Measurements from ENCODE around the gene DMTF1.
A peak's percentile ranks its signal among the peaks of the same experiment; 100 is the strongest.

DMTF1 gene

DNA sequence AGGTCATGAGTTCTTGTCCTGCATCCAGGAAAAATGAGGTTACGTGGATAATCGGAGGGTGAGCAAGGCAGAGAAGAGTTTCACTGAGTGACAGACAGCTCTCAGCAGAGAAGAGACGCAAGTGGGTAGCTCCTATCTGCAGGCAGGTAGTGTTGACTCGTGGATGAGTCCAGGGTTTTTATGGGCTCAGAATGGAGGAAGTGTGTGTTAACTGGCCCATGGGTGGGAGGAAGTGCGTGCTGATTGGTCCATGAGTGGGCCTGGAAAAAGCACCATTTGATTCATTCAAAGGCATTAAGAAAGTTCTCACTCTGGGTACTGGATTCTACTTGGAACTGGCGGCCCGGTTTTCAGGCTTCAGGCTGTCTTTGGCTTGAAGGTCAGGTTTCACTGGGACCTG lies 4.8 kb upstream of the DMTF1 start:
- Histone ChIP-seq H3K9me3 (ENCODE audit: low read length) (no peaks in the 10 kb centered on the region), H3K4me3 (ENCODE audit: low read depth in 1 of 2, low read length in 2 of 2) (no peak overlapping the region), H3K4me1 (ENCODE audit: insufficient read depth, low read length) (peaks cover 7% of the 10 kb centered on the region), H3K27me3 (ENCODE audit: control insufficient read depth in 1 of 2, insufficient read depth in 2 of 2, low read length in 2 of 2) (no peaks in the 10 kb centered on the region), H3K27ac (ENCODE audit: low read depth, low read length) (no peak overlapping the region), H3K9ac (ENCODE audit: low read length) (no peak overlapping the region), H3K36me3 (ENCODE audit: insufficient read depth, low read length) (no peaks in the 10 kb centered on the region)

- no peak overlapping the region for H3K27ac ChIP-seq (ENCODE audit: low read depth, low read length)
- H3K4me3 ChIP-seq (ENCODE audit: low read depth in 1 of 2, low read length in 2 of 2): no peak overlapping the region
Measured at GRCh38 chr7:87148332-87148955, 3.8 kb upstream of the DMTF1 start.

DNA sequence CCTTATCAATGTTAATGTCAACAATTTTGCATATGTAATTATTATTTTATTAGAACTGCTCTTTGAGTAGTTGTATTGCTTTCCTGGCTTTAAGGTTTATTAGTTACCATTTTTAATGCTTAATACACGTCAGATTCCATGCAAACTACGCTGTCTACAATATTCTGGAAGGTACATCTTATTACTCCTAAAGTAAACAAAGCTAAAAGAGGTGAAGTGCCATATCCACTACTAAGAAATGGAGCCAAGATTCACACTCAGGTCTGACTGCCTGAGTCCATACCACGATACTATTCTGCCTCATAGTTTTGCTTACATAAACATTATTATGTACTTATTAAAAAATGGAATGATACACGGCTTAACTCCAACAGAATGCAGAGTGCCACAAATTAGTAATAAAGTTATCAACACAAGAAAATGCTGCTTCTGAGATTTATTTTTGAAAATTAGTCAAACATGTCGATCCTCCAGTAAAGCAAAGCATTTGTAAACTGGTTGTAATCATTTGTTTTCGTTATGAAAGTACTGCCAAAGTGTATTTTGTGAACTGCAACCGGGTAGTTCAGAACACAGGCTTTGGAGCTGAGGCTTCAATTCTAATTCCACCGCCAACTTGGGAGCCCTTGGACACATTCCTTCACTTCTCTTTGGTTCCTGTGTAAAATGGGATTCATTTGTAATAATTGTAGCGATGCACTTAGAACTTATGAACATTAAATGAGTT lies 1.1 kb upstream of the DMTF1 start:
- no peaks in the 10 kb centered on the region for H3K36me3 ChIP-seq (ENCODE audit: insufficient read depth, low read length)
- peak overlapping the region; percentile 93 for H3K27ac ChIP-seq (ENCODE audit: low read depth, low read length)
- peaks cover 30% of the 10 kb centered on the region for H3K4me1 ChIP-seq (ENCODE audit: insufficient read depth, low read length)
- H3K27me3 ChIP-seq (ENCODE audit: control insufficient read depth in 1 of 2, insufficient read depth in 2 of 2, low read length in 2 of 2): no peaks in the 10 kb centered on the region
- peak overlapping the region; percentile 96 for H3K9ac ChIP-seq (ENCODE audit: low read length)
- H3K9me3 ChIP-seq (ENCODE audit: low read length): no peaks in the 10 kb centered on the region
- H3K4me3 ChIP-seq (ENCODE audit: low read depth in 1 of 2, low read length in 2 of 2): peak overlapping the region in 1 of 2 donors; percentile 90

More at GRCh38 chr7:87148332-87148955, 3.8 kb upstream of the DMTF1 start:
- H3K36me3 ChIP-seq (ENCODE audit: insufficient read depth, low read length): no peaks in the 10 kb centered on the region
- H3K9me3 ChIP-seq (ENCODE audit: low read length): no peaks in the 10 kb centered on the region
- H3K9ac ChIP-seq (ENCODE audit: low read length): no peak overlapping the region
- no peaks in the 10 kb centered on the region for H3K27me3 ChIP-seq (ENCODE audit: control insufficient read depth in 1 of 2, insufficient read depth in 2 of 2, low read length in 2 of 2)
- H3K4me1 ChIP-seq (ENCODE audit: insufficient read depth, low read length): peaks cover 7% of the 10 kb centered on the region

- H3K27me3 ChIP-seq (ENCODE audit: control insufficient read depth in 1 of 2, insufficient read depth in 2 of 2, low read length in 2 of 2): no peaks in the 10 kb centered on the region
- H3K36me3 ChIP-seq (ENCODE audit: insufficient read depth, low read length): no peaks in the 10 kb centered on the region
- peaks cover 35% of the 10 kb centered on the region for H3K4me1 ChIP-seq (ENCODE audit: insufficient read depth, low read length)
- H3K4me3 ChIP-seq (ENCODE audit: low read depth in 1 of 2, low read length in 2 of 2): peak overlapping the region; percentile 72 to 90
- H3K9ac ChIP-seq (ENCODE audit: low read length): peak overlapping the region; percentile 96
- no peaks in the 10 kb centered on the region for H3K9me3 ChIP-seq (ENCODE audit: low read length)
- H3K27ac ChIP-seq (ENCODE audit: low read depth, low read length): peak overlapping the region; percentile 93
Measured at GRCh38 chr7:87151729-87152111, 533 bp upstream of the DMTF1 start.

- peaks cover 42% of the 10 kb centered on the region for H3K4me1 ChIP-seq (ENCODE audit: insufficient read depth, low read length)
Measured at GRCh38 chr7:87152897-87153641, 816 bp downstream of the DMTF1 start.

GRCh38 chr7:87154166-87154565 lies 1.9 kb downstream of the DMTF1 start:
- no peak overlapping the region for H3K27ac ChIP-seq (ENCODE audit: low read depth, low read length)
- peak overlapping the region in 1 of 2 donors; percentile 90 for H3K4me3 ChIP-seq (ENCODE audit: low read depth in 1 of 2, low read length in 2 of 2)
- H3K4me1 ChIP-seq (ENCODE audit: insufficient read depth, low read length): peaks cover 42% of the 10 kb centered on the region

More at GRCh38 chr7:87152897-87153641, 816 bp downstream of the DMTF1 start:
- Histone ChIP-seq H3K9me3 (ENCODE audit: low read length) (no peaks in the 10 kb centered on the region), H3K27me3 (ENCODE audit: control insufficient read depth in 1 of 2, insufficient read depth in 2 of 2, low read length in 2 of 2) (no peaks in the 10 kb centered on the region), H3K36me3 (ENCODE audit: insufficient read depth, low read length) (no peaks in the 10 kb centered on the region), H3K9ac (ENCODE audit: low read length) (peak overlapping the region; percentile 95), H3K4me3 (ENCODE audit: low read depth in 1 of 2, low read length in 2 of 2) (peak overlapping the region; percentile 72 to 90), H3K27ac (ENCODE audit: low read depth, low read length) (peak overlapping the region; percentile 93)

GRCh38 chr7:87154569-87154968 lies 2.3 kb downstream of the DMTF1 start:
- peaks cover 42% of the 10 kb centered on the region for H3K4me1 ChIP-seq (ENCODE audit: insufficient read depth, low read length)
- no peaks in the 10 kb centered on the region for H3K27me3 ChIP-seq (ENCODE audit: control insufficient read depth in 1 of 2, insufficient read depth in 2 of 2, low read length in 2 of 2)
- peak overlapping the region in 1 of 2 donors; percentile 90 for H3K4me3 ChIP-seq (ENCODE audit: low read depth in 1 of 2, low read length in 2 of 2)
- no peaks in the 10 kb centered on the region for H3K9me3 ChIP-seq (ENCODE audit: low read length)
- H3K36me3 ChIP-seq (ENCODE audit: insufficient read depth, low read length): no peaks in the 10 kb centered on the region
- no peak overlapping the region for H3K9ac ChIP-seq (ENCODE audit: low read length)
- H3K27ac ChIP-seq (ENCODE audit: low read depth, low read length): no peak overlapping the region

More at GRCh38 chr7:87154166-87154565, 1.9 kb downstream of the DMTF1 start:
- Histone ChIP-seq H3K36me3 (ENCODE audit: insufficient read depth, low read length) (no peaks in the 10 kb centered on the region), H3K9ac (ENCODE audit: low read length) (peak overlapping the region; percentile 95), H3K27me3 (ENCODE audit: control insufficient read depth in 1 of 2, insufficient read depth in 2 of 2, low read length in 2 of 2) (no peaks in the 10 kb centered on the region), H3K9me3 (ENCODE audit: low read length) (no peaks in the 10 kb centered on the region)

- Histone ChIP-seq H3K9ac (ENCODE audit: low read length) (no peak overlapping the region), H3K4me1 (ENCODE audit: insufficient read depth, low read length) (peaks cover 42% of the 10 kb centered on the region), H3K27ac (ENCODE audit: low read depth, low read length) (no peak overlapping the region), H3K4me3 (ENCODE audit: low read depth in 1 of 2, low read length in 2 of 2) (no peak overlapping the region), H3K27me3 (ENCODE audit: control insufficient read depth in 1 of 2, insufficient read depth in 2 of 2, low read length in 2 of 2) (no peaks in the 10 kb centered on the region), H3K9me3 (ENCODE audit: low read length) (no peaks in the 10 kb centered on the region), H3K36me3 (ENCODE audit: insufficient read depth, low read length) (no peaks in the 10 kb centered on the region)
Measured at GRCh38 chr7:87155788-87156187, 3.5 kb downstream of the DMTF1 start.

GRCh38 chr7:87156709-87157108 lies 4.5 kb downstream of the DMTF1 start:
- H3K4me1 ChIP-seq (ENCODE audit: insufficient read depth, low read length): peaks cover 35% of the 10 kb centered on the region
- H3K4me3 ChIP-seq (ENCODE audit: low read depth in 1 of 2, low read length in 2 of 2): no peak overlapping the region
- H3K36me3 ChIP-seq (ENCODE audit: insufficient read depth, low read length): no peaks in the 10 kb centered on the region
- no peak overlapping the region for H3K9ac ChIP-seq (ENCODE audit: low read length)
- H3K9me3 ChIP-seq (ENCODE audit: low read length): no peaks in the 10 kb centered on the region
- H3K27me3 ChIP-seq (ENCODE audit: control insufficient read depth in 1 of 2, insufficient read depth in 2 of 2, low read length in 2 of 2): no peaks in the 10 kb centered on the region
- H3K27ac ChIP-seq (ENCODE audit: low read depth, low read length): no peak overlapping the region

- Histone ChIP-seq H3K27me3 (ENCODE audit: control insufficient read depth in 1 of 2, insufficient read depth in 2 of 2, low read length in 2 of 2) (no peaks in the 10 kb centered on the region), H3K4me1 (ENCODE audit: insufficient read depth, low read length) (peaks cover 26% of the 10 kb centered on the region)
Measured at GRCh38 chr7:87159538-87159937, 7.3 kb downstream of the DMTF1 start.

DNA sequence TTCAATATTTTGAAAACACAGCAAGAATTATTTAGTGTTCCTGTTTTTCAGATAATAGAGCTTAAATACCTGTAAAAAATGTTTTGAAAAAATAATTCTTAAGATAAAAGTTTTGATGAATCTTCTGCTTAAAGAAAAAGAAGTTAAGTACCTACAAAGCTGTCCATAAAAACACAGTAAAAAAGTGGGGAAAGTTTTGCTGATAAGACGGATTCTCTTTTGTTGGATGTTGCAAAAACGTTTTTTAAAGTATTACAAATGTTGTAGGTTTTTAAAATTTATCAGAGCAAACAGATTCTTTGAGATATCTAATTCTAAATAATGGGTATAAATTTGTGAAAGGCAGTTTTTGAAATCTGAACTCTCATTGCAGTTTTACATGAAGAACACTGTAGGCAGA lies 12.2 kb downstream of the DMTF1 start:
- Histone ChIP-seq H3K4me3 (ENCODE audit: low read depth in 1 of 2, low read length in 2 of 2) (no peak overlapping the region), H3K4me1 (ENCODE audit: insufficient read depth, low read length) (no peaks in the 10 kb centered on the region), H3K9me3 (ENCODE audit: low read length) (no peaks in the 10 kb centered on the region), H3K27ac (ENCODE audit: low read depth, low read length) (no peak overlapping the region), H3K9ac (ENCODE audit: low read length) (no peak overlapping the region), H3K36me3 (ENCODE audit: insufficient read depth, low read length) (peaks cover 47% of the 10 kb centered on the region), H3K27me3 (ENCODE audit: control insufficient read depth in 1 of 2, insufficient read depth in 2 of 2, low read length in 2 of 2) (no peaks in the 10 kb centered on the region)

More at GRCh38 chr7:87159538-87159937, 7.3 kb downstream of the DMTF1 start:
- H3K27ac ChIP-seq (ENCODE audit: low read depth, low read length): no peak overlapping the region
- H3K4me3 ChIP-seq (ENCODE audit: low read depth in 1 of 2, low read length in 2 of 2): no peak overlapping the region
- H3K36me3 ChIP-seq (ENCODE audit: insufficient read depth, low read length): peaks cover under 1% of the 10 kb centered on the region
- H3K9ac ChIP-seq (ENCODE audit: low read length): no peak overlapping the region
- H3K9me3 ChIP-seq (ENCODE audit: low read length): no peaks in the 10 kb centered on the region
